Limb (tissue), 2 donors: Measurements from ENCODE around the gene PDZK1IP1.
A peak's percentile ranks its signal among the peaks of the same experiment; 100 is the strongest.

Source experiments
- DNase-seq, 2 donors: peaks; one replicate each; pipeline ENCODE4 v3.0.0-alpha.2; 2016; ENCODE audit errors: extremely low spot score in 2 of 2

The PDZK1IP1 gene, protein sequence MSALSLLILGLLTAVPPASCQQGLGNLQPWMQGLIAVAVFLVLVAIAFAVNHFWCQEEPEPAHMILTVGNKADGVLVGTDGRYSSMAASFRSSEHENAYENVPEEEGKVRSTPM

DNA sequence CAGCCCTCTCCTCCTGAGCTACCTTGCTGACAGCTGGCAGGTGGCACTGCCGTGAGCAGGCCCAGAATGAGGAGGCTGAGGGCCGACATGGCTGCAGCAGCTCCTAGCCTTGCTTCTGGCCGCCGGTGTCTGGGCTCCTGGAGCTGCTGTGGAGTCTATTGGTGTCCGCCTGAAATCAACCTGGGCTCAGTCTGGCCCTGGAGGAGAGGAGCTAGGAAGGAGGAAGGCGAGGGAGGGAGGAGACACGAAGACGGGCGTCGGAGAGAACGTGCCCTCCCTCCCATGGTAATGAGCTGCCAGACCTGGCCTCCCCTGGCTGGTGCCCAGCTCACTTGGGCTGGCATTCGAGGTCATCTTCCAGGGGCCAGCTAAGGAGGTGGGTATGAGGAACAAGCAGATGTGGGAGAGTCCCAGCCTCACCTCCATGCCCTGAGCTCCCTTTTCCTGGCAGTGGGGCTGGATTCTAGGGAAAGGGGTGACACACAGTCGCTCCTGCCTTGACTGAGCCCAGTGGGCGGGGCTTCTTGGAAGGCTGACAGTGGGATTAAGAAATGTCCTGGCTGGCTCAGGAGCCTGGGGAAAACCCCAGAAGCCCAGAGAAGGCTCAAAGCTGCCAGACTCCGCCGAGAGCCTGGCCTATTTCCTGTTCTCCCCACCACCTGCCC lies at the start of gene PDZK1IP1:
TSS of gene PDZK1IP1 (minus strand) at position 193 of the 665 bp plus-strand sequence. CDS start at position 89, 104 bp downstream.
- DNase-seq: no peak

GRCh38 chr1:47238935-47239592 lies 49.2 kb upstream of the PDZK1IP1 start:
- no peak for DNase-seq

- DNase-seq: no peak
Measured at GRCh38 chr1:47235806-47236205, 46.0 kb upstream of the PDZK1IP1 start.

DNA sequence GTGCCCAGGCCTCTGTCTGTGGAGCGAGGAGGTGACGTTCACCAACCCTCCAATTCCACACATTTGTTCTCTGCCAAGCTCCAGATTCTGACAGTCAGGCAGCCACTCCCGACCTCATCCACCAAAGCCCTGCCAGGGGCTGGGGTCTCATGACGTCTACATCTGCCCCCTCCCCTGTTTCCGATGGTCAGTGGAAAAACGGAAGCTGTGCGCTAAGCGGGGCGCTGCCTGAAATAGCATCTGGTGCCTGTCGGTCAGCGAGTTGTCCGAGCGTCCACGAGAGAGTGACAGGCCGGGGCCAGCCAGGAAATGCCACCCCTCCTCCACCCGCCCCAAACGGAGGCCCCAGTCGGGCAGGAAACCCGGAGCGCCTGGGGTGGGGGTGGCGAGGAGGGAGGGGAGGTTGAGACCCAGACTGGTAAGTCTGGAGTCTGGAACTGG lies 45.4 kb upstream of the PDZK1IP1 start:
- DNase-seq: peak in 1 of 2 donors; percentile 44

GRCh38 chr1:47233186-47233585 lies 43.4 kb upstream of the PDZK1IP1 start:
- no peak for DNase-seq

- peak in 1 of 2 donors; percentile 47 for DNase-seq
Measured at GRCh38 chr1:47232187-47232874, 42.5 kb upstream of the PDZK1IP1 start, which contains the start of gene TAL1. Gene TAL1 (minus strand): TSS chr1:47232225. CDS start chr1:47225888, 6,337 bp downstream.

GRCh38 chr1:47231301-47232186 lies 41.7 kb upstream of the PDZK1IP1 start:
- DNase-seq: peak in 1 of 2 donors; percentile 75

DNA sequence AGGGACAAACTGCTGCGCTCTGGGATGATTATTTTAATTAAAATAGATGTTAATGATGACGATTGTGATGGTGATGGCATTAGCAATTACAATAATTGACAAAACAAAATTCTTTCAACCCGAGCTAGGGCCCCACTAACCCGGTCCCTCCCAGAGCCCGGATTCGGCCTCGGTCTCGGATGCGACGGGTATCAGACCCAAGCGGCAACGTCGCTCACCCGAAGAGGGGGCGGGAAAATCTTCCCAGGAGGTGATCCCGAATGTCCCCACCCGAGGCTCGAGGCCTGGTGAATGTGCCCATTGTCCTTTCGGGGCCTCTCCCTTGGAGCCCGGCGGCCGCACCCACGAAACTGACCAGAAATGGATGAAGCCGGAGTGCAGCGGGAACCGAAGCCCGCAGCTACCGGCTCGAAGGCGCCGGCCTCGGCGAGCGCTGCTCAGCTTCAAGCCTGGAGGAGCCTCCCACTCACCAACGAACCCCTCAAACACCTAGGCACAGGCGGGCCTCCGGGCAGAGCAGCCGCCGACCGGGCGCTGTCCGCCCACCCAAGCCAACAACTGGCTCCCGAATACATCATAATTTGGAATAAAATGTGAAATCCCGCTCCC lies 41.0 kb upstream of the PDZK1IP1 start:
- peak in 1 of 2 donors; percentile 70 for DNase-seq

GRCh38 chr1:47229886-47230691 lies 40.3 kb upstream of the PDZK1IP1 start:
- DNase-seq: peak in 1 of 2 donors; percentile 55

DNA sequence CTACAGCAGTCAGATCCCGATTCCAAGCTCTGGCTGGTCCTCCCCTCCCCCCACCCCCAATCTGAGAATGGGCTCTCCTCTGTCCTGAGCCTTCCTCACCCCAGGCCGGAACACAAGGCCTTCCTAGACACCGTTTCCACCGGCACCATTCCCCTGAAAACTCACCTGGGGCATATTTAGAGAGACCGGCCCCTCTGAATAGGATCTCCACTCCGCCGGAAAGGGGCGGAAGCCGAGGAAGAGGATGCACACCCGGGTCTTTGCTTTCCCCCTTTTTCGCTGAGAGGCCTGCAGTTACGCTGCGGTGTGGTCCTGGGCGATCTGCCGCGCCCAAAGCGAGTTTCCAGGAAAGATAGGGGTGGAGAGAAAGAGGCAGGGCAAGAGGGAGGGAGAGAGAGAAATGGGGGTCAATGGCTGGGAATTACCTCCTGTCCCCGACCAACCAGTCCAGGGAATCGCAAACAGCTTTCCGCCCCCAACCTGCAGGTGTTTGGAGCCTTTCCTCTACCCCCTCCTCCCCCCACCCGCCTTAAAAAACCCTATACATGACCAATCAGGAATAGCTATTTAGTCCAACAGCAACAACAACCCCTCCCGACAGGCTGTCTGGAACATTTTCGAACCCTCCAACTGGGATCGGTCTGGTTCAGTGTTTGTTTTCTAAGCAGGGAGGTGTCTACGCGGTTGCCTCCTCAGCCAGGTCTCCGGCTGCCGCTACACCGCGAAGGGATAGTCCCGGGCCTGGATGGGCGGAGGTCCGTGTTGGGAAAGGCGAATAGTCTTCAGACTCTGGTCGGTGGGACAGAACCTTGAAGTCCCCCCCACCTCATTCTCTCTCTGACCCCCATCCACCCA lies 39.4 kb upstream of the PDZK1IP1 start:
- DNase-seq: peak in 1 of 2 donors; percentile 56

- no peak for DNase-seq
Measured at GRCh38 chr1:47228644-47229030, 38.8 kb upstream of the PDZK1IP1 start.

GRCh38 chr1:47227341-47228232 lies 37.8 kb upstream of the PDZK1IP1 start:
- DNase-seq: no peak

- no peak for DNase-seq
Measured at GRCh38 chr1:47226839-47227215, 37.0 kb upstream of the PDZK1IP1 start.

- peak in 1 of 2 donors; percentile 40 for DNase-seq
Measured at GRCh38 chr1:47226121-47226838, 36.4 kb upstream of the PDZK1IP1 start.

DNA sequence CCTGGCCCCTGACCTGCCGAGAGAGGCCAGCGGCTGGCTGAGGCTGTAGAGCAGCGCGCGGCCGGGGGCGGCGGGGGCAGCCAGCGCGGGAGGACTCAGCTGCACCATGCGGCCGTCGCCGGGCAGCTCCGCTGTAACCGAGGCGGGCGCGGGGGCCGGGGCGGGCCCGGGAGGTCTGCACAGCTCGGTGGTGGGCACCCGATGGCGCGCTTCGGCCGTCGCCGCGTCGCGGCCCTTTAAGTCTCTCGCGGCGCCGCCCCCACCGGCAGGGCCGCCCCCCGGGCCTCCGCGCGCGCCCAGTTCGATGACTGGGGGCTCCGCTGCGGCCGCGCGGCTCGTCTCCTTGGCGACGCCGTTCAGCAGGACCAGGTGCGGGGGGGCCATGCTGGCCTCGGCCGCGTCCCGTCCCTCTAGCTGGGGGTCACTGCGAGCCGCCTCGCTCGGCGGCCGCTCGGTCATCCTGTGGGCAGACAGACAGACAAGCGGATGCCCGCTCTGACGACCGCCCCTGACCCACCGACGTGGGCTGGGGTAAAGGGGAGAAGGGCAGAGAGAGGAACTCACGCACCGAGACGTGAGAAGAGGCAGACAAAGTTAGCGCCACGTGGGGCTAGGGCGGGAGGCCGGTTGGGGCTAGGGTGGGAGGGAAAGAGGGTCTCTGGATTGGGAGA lies 35.7 kb upstream of the PDZK1IP1 start:
- DNase-seq: peak in 1 of 2 donors; percentile 46

GRCh38 chr1:47224676-47225399 lies 35.0 kb upstream of the PDZK1IP1 start:
- peak in 1 of 2 donors; percentile 46 for DNase-seq
